HG02981 (cell line): Measurements from ENCODE around the gene ARHGAP31.

Experiments used
- ATAC-seq: cut with Tn5 transposase; IDR thresholded peaks from one replicate; pipeline ENCODE4 v1.9.1; 2021; ENCODE audit warnings: mild to moderate bottlenecking, moderate library complexity; ENCODE audit not compliant: unreplicated experiment

Gene ARHGAP31

DNA sequence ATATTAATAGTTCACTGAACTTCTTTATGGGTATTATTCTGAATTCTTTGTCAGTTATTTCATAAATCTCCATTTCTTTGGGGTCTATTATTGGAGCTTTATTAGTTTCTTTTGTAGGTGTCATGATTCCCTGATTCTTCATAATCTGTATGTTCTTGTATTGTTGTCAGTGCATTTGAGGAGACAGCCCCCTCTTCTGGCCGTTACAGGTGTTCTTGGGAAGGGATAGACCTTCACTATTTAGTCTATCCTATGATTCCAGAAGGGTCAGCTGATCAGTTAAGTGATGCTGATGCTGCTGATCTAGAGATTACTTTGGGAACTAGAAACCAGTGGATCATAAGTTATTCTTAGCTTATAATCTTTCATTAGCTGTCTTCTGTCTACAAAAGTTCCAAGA is 134.4 kb downstream of the ARHGAP31 start:
- no peak for ATAC-seq

DNA sequence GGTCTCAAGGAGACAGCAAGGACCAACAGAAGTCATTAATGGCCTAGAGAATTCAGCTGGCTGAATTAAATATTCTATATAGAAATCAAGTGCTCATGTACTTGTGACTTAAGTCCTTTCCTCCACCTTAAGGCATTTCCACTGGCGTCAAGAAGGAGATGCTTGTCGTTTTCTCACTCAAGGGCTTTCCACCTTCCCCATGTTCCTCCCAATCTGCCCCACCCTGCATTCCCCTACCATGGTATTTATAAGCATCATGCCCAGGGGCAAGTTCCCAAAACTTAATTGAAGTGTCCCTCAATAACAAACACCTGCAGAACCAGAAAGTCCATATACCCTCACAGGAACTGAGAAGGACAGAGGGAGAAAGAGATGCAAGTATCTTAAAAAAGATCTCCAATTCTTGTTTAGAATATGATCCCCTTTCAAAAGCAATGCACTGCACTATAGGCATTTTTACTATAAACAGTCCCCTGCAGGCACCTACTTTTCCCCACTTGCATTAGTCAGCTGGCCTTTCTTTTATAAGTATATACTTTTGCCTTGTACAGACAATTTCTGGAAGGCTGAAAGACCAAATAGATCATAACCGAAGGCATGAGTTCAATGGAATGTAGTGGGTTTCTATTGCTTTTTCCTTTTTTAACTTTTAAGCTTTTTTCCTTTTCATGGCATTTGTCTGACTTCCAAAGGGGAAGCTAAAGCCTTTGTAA is 139.6 kb downstream of the ARHGAP31 start:
- no peak for ATAC-seq

DNA sequence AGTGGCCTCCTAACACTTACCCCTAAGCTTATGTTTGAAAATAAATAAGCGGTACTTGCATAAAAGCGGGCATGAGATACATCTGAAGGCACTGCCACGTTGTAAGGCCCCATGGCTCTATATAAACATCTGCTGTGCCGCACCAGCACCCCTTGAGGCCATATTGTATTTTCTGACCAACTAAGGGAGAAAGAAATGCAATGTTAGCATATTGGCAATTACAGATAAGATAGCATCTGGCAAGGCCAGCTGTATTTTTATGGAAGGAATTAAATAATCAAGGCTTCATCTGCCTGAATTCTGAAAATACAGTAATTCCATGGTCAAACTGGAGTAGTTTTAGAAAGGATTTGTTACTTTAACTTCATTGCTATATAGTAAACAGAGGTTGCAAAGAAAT is 140.5 kb downstream of the ARHGAP31 start:
- ATAC-seq, result no peak

DNA sequence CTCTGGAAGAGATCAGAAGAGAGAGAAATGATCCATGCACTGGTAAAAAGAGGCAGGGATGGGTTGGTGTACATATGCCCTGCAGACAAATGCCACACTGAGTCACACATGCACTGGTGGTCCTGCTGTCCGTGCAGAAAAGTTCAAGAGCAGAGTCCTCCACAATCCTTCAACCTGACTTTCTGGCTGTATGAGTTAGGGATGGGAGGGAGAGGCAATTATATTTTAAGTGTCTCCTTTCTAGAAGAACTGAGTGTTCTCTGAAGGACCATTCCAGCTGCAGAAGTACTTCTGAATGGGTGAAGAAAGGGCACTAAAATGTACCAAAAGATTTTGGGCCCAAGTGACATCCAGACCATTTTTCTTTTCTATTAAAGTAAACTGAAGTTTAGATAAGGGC is 142.8 kb downstream of the ARHGAP31 start:
- ATAC-seq, result no peak

DNA sequence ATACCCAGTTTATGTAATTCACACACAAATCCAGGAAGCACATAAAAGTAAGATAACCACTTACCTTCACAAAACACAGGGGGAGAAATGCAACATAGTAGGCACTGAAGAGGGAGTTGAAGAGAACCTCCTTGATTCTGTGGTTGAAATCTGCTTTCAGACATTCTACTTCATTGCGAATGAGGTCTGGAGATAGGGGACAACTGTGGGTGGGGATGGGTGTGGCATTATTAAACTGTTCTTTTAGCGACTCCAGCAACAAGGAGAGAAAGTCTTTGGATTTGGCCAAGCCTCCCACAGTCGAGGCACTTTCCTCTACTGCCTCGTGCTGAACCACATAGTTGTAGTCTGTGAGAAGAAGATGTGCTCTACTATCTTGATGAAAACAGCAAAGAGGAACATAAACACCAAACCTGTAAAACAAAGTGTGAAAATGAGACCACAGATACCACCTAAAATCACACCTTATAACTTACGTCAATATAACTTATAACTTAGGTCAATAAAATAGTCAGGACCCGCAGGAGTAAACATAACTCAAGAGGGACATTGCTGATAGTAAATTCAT is 143.6 kb downstream of the ARHGAP31 start:
- ATAC-seq, result no peak

DNA sequence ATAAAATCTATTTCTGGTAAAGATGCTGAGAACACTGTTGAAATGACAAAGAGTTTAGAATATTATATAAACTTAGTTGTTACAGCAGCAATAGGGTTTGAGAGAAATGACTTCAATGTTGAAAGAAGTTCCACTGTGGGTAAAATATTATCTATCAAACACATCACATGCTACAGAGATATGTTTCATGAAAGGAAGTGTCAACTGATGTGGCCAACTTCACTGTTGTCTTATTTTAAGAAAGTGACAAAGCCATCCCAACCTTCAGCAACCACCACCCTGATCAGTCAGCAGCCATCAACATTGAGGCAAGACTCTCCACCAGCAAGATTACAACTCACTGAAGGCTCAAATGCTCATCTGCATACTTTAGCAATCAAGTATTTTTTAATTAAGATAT is 149.0 kb downstream of the ARHGAP31 start:
- ATAC-seq, result no peak

DNA sequence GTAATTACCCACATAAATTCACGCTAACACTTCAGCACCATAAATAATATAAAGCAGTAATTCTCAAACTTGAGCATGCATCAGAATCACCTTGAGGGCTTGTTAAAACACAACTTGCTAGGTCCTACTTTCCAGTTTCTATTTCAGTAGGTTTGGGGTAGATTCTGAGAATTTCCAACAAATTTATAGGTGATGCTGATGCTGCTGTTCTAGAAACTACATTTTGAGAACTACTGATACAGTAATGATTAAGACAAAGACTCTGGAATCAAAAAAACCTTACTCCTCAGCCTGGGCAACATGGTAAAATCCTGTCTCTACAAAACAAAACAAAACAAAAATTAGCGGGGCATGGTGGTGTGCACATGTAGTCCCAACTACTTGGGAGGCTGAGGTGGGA is 150.4 kb downstream of the ARHGAP31 start:
- ATAC-seq, result no peak

DNA sequence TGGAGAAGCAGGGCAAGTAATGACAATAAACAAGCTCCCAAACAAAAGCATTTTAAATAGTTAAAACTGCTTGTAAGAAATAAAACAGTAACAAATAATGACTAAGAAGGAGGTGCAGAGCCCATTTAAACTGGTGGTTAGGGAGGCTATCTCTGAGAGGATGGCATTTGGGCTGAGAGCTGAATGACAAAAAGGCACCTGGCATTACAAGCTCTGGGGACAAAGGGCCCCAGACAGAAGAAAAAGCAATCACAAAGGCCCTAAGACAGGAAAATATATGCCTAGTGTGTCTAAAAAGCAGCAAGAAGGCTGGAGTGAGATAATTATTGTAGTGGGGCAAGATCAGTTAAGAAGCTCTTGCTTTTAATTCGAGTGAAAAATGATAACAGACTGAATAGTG is 159.6 kb downstream of the ARHGAP31 start:
- ATAC-seq, result no peak

DNA sequence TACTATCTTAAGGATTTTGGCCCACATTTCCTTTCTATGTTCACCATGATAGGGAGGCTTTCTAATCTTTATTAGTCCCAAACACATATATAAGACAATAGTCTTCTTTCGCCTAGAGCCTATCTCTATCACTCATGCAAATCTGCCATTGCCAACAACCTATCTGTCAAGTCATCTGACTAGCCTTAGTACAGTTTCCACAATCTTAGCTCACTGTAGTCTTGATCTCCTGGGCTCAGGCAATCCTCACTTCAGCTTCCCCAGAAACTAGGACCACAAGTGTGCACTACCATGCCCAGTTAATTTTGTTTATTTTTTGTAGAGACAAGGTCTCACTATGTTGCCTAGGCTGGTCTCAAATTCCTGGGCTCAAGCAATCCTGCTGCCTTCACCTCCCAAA is 162.3 kb downstream of the ARHGAP31 start:
- no peak for ATAC-seq

DNA sequence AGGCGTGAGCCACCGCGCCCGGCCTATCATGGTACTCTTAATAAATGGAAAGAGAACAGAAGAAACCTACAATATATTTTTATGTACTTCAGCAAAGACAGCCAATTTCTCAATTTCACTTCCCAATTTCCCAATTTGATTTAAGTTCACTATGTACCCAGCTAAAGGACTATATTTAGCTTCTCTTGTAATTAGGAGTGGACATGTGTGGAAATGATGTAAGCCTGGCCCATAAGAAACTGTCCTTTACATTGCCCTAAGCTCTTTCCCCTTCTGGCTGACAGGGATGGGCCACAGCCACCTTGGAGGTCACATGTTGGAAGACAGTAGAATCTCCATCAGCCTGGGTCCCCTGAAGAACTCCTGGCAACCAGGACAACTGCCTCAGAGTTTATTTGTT is 163.1 kb downstream of the ARHGAP31 start:
- no peak for ATAC-seq

DNA sequence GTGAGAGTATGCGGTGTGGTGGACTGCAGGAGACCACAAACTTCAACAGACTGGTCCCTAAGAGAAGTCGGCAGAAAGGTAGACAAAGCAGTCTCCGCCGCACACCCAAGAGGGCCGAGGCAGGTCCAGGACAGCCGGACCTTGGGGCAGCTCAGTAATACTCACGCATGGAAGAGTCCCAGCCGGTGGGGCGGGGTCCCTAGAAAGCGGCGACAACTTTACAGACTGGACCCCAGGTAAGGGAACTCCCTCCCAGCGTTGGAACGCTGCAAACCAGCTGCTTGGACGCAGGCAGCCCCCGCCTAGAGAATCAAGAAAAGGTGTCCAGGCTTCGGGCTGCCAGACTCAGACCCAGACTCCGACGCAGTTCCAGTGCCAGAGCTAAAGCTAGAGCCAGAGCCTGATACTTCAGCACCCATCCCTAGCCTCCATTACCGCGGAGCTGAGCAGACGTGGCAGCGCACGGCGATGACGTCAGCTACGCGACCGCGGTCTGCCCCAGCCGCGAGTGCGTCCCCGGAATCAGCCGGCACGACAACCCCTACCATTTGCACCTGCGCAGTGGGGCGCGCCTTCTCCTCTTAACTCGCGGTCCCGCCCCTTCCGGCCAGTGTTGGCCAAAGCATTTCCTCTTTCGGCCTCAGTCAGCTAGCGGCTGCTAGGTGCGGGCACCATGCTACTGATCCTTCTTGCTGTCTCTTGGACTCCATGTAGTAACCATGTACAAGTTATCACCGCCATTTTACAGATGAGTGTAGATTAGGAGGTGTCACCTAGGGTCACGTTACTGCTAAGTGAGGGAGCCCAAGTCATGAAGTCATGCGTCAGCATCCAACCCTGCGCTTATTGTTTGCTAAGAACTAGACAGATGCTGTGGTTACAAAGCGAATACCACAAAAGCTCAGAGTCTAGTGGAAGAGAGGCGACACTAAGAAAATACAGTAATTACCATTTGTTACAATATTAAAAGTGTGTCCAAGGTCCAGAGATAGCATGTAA is 169.3 kb downstream of the ARHGAP31 start, which contains the start of gene TMEM39A:
TMEM39A (minus strand) TSS at position 445 of the 999 bp plus-strand sequence. CDS start 1,541 bp downstream, outside the sequence.
- ATAC-seq, result peak; percentile 93

DNA sequence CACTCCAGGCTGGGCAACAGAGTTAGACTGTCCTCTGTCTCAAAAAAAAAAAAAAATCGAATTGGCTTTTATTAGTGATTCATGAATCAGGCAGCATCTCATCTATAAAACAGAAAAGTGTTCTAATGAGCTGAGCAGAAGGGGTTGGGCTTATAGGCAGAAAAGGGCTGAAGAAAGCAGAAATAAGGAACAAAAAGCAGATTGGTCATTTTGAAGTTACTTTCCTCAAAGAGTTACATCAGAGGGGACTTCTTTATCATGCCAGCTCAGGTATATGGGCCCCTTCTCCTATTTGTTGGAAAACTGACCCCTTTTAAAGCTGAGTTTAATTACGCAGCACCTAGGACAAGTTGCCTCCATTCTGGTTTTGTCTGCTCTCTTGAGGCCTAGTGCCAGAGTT is 173.9 kb downstream of the ARHGAP31 start:
- ATAC-seq, result no peak

DNA sequence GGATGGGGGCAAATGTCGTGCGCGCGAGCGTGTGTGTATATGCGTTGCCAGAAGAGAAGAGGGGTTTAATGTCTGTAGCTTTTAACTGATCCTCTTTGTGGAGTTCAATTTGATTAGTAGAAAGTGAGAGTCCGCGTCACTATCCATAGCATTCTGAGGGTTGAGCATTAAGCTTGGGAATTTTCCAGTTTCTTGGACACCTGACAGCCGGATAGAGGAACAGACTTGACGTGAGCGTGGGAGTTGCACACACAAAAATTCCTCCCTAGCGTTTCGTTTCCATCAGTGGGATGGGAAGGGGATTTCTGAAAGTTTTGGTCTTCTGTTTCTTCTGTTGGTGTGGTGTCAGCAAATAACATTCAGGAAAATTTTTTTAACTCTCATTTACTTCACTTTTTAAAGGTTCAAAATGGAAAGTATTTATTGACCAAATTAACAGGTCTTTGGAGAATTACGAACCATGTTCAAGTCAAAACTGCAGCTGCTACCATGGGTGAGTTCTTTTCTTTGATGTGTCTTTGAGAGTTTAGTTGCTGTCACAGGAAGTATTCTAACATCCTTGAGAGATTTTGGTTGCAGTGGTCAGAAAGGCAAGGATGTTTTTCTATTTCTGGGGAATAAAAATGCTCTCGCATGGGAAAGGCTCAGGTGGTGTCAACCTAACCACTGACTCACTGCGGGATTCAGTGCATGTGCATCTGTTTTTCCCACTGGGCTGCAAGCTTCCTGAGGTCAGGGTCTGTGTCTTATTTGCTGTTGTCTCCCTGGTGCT is 175.4 kb downstream of the ARHGAP31 start:
- ATAC-seq, result no peak
